ENCODE measurements around the gene KPNB1.

Gene KPNB1

GRCh38 chr17:47685556-47686275 is 36.0 kb downstream of the KPNB1 start:
- TF ChIP-seq, protein P1, sequence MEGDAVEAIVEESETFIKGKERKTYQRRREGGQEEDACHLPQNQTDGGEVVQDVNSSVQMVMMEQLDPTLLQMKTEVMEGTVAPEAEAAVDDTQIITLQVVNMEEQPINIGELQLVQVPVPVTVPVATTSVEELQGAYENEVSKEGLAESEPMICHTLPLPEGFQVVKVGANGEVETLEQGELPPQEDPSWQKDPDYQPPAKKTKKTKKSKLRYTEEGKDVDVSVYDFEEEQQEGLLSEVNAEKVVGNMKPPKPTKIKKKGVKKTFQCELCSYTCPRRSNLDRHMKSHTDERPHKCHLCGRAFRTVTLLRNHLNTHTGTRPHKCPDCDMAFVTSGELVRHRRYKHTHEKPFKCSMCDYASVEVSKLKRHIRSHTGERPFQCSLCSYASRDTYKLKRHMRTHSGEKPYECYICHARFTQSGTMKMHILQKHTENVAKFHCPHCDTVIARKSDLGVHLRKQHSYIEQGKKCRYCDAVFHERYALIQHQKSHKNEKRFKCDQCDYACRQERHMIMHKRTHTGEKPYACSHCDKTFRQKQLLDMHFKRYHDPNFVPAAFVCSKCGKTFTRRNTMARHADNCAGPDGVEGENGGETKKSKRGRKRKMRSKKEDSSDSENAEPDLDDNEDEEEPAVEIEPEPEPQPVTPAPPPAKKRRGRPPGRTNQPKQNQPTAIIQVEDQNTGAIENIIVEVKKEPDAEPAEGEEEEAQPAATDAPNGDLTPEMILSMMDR (IDR thresholded peaks at IDR 0.05; ENCODE audit: low read depth, low read length): no peak
- H3K4me3 ChIP-seq (ENCODE audit: low read depth, low read length): no peak overlapping the region

GRCh38 chr17:47686276-47686635 is 36.5 kb downstream of the KPNB1 start:
- no peak overlapping the region for H3K4me3 ChIP-seq (ENCODE audit: low read depth, low read length)
- TF ChIP-seq, protein P1 (IDR thresholded peaks at IDR 0.05; ENCODE audit: low read depth, low read length): no peak

- TF ChIP-seq, protein P1 (IDR thresholded peaks at IDR 0.05; ENCODE audit: low read depth, low read length): no peak
Observed at GRCh38 chr17:47686664-47687327, 37.1 kb downstream of the KPNB1 start.

GRCh38 chr17:47687328-47687690 is 37.6 kb downstream of the KPNB1 start:
- TF ChIP-seq, protein P1 (IDR thresholded peaks at IDR 0.05; ENCODE audit: low read depth, low read length): no peak
- no peak overlapping the region for H3K4me3 ChIP-seq (ENCODE audit: low read depth, low read length)

More at GRCh38 chr17:47686664-47687327, 37.1 kb downstream of the KPNB1 start:
- H3K4me3 ChIP-seq (ENCODE audit: low read depth, low read length): no peak overlapping the region

DNA sequence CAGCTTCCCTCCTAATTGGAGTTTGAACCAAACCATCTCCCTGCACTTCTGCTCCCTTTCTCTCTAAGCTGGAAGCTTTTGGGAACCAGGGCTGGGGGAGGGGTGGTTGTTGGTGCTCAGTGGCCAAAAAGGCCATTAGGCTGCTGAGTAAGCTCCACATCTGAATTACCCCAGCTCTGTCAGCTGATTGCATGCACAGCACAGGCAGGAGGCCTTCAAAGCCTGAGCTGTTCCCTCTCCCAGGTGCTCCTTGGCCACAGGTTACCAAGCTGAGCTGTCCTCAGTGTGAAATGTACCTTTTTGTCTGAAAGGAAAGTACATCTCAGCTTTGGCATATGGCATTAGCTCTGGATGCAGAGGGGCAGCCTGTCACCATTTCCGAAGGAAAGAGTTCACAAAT is 38.0 kb downstream of the KPNB1 start:
- no peak overlapping the region for H3K4me3 ChIP-seq (ENCODE audit: low read depth, low read length)
- TF ChIP-seq, protein P1 (IDR thresholded peaks at IDR 0.05; ENCODE audit: low read depth, low read length): no peak

GRCh38 chr17:47690121-47690520 is 40.4 kb downstream of the KPNB1 start:
- TF ChIP-seq, protein P1 (IDR thresholded peaks at IDR 0.05; ENCODE audit: low read depth, low read length): no peak
- no peak overlapping the region for H3K4me3 ChIP-seq (ENCODE audit: low read depth, low read length)

- TF ChIP-seq, protein P1 (IDR thresholded peaks at IDR 0.05; ENCODE audit: low read depth, low read length): no peak
- no peak overlapping the region for H3K4me3 ChIP-seq (ENCODE audit: low read depth, low read length)
Observed at GRCh38 chr17:47692137-47692894, 42.6 kb downstream of the KPNB1 start.
